GM10266 (cell line): ENCODE data around the gene CCDC12.

ENCODE experiments used
- DNase-seq: peaks from one replicate; pipeline ENCODE4 v3.0.0; 2012; ENCODE audit errors: extremely low spot score
- CTCF ChIP-seq: IDR thresholded peaks from 2 replicates; pipeline ENCODE4 v1.5.1; 2012; ENCODE audit warnings: mild to moderate bottlenecking, low read depth; ENCODE audit not compliant: control insufficient read depth, insufficient read depth; ENCODE audit errors: missing control alignments

The CCDC12 gene

GRCh38 chr3:46987743-46988401 lies 11.3 kb upstream of the CCDC12 start:
- TF ChIP-seq CTCF, result no peak
- DNase-seq, result peak; percentile 88

GRCh38 chr3:46987319-46987742 lies 10.8 kb upstream of the CCDC12 start:
- no peak for TF ChIP-seq CTCF
- DNase-seq, result no peak

GRCh38 chr3:46986782-46987310 lies 10.3 kb upstream of the CCDC12 start:
- no peak for TF ChIP-seq CTCF

GRCh38 chr3:46986055-46986730 lies 9.6 kb upstream of the CCDC12 start:
- no peak for DNase-seq
- TF ChIP-seq CTCF, result no peak

More at GRCh38 chr3:46986782-46987310, 10.3 kb upstream of the CCDC12 start:
- no peak for DNase-seq

GRCh38 chr3:46985588-46985987 lies 9.0 kb upstream of the CCDC12 start:
- DNase-seq, result no peak
- TF ChIP-seq CTCF, result no peak

GRCh38 chr3:46984591-46985459 lies 8.3 kb upstream of the CCDC12 start:
- no peak for TF ChIP-seq CTCF
- DNase-seq, result no peak
